Stomach (tissue), 9 donors: ENCODE data around the gene COLEC12. TPM values are rescaled to one million over a fixed set of nuclear protein-coding genes. Genes with fewer than 3 reads are reported as not detected.

Experiments
- DNase-seq, 2 donors: peaks; one replicate each; pipeline versions ENCODE4 v3.0.0 to v3.0.0-alpha.2; 2013 to 2019
- H3K27ac ChIP-seq, 5 donors: fragments of 200-600 bp in 4 of 5; sonication (generic) in 4 of 5; one replicate each; pipeline ENCODE4 v1.5.1; 2013 to 2019; ENCODE audit warnings: mild to moderate bottlenecking in 1 of 5, moderate library complexity in 1 of 5
- H3K27me3 ChIP-seq, 3 donors: fragments of 200-600 bp; sonication (generic); one replicate each; pipeline ENCODE4 v1.5.1; 2017 to 2019; ENCODE audit warnings: mixed run types in 1 of 3
- H3K36me3 ChIP-seq, 4 donors: fragments of 200-600 bp; sonication (generic); 1 replicate in 3 of 4; 2 replicates in 1 of 4; pipeline ENCODE4 v1.5.1; 2016 to 2019
- H3K4me1 ChIP-seq, 4 donors: fragments of 200-600 bp; sonication (generic); one replicate each; pipeline ENCODE4 v1.5.1; 2016 to 2019
- H3K4me3 ChIP-seq, 4 donors: fragments of 200-600 bp; sonication (generic) in 3 of 4; one replicate each; pipeline ENCODE4 v1.5.1; 2016 to 2019; ENCODE audit warnings: mild to moderate bottlenecking in 1 of 4
- H3K9me3 ChIP-seq, 4 donors: fragments of 200-600 bp; sonication (generic); one replicate each; pipeline ENCODE4 v1.5.1; 2016 to 2019
- CTCF ChIP-seq, 7 experiments: fragments of 450-650 bp in 4 of 7; fragments of 200-600 bp in 3 of 7; sonication (generic) in 3 of 7; IDR thresholded peaks; one replicate each; pipeline ENCODE4 v1.5.1; 2016 to 2019; ENCODE audit warnings: antibody characterized with exemption in 7 of 7, control low read depth in 2 of 7, mild to moderate bottlenecking in 1 of 7
- EP300 ChIP-seq: sonication (generic); formaldehyde crosslinking; IDR thresholded peaks from one replicate; pipeline ENCODE4 v1.6.1; 2017; ENCODE audit warnings: antibody characterized with exemption
- POLR2A ChIP-seq, 4 donors: fragments of 450-650 bp; IDR thresholded peaks; one replicate each; pipeline ENCODE4 v1.6.1; 2016; ENCODE audit warnings: antibody characterized with exemption in 4 of 4, control low read depth in 2 of 4, mild to moderate bottlenecking in 1 of 4, moderate library complexity in 1 of 4
- POLR2AphosphoS5 ChIP-seq, 3 donors: sonication (generic); formaldehyde crosslinking; IDR thresholded peaks; one replicate each; pipeline ENCODE4 v1.6.1; 2016; ENCODE audit warnings: antibody characterized with exemption in 3 of 3
- WGBS, 5 donors: extraction: QIAGEN DNeasy Blood & Tissue Kit in 3 of 5; methylation state at CpG; one replicate each; pipeline versions ENCODE4 v1.1.5 to v1.1.7; 2013 to 2018; 5-methylcytosine and 5-hydroxymethylcytosine counted together
- intact Hi-C: fragments of 100-400 bp; cut with DNase I; formaldehyde crosslinking; loops from one replicate; pipeline ENCODE4 v1.15.1; 2023; ENCODE audit warnings: low total_unique reads
- polyA plus RNA-seq, 3 donors: library from polyadenylated mRNA; stranded (reverse); fragments of 200-250 nt; gene quantifications; one replicate each; pipeline ENCODE4 v1.2.3, GENCODE V29; 2013
- total RNA-seq, 5 donors: library from RNA; depleted of rRNA; stranded (reverse); fragments of >200 nt; gene quantifications; one replicate each; pipeline versions ENCODE4 v1.1.0 to v1.2.3, GENCODE V29; 2014 to 2016
- donor health status: healthy with polysubstance abuse.
- donor health status: Bipolar disorder and iron deficiency.
- donor health status: healthy.

The COLEC12 gene
- total and polyA plus RNA-seq, 8 donors: 1.7 to 37.5 (median 5.6) TPM

- 83 to 90% (median 87%) methylated on average over 7 of the region's 7 CpGs for WGBS, 5 donors
- H3K36me3 ChIP-seq: no peaks in the 10 kb centered on the region
- no peak for DNase-seq
- H3K27me3 ChIP-seq: no peaks in the 10 kb centered on the region
- peaks cover 0 to 4% (median 0%) of the 10 kb centered on the region in 4 donors for H3K4me1 ChIP-seq
- no peaks in the 10 kb centered on the region for H3K9me3 ChIP-seq
- TF ChIP-seq POLR2A (IDR thresholded peaks at IDR 0.05) (no peak), CTCF (IDR thresholded peaks at IDR 0.05) (no peak)
- intact Hi-C loops: no loop called here
- H3K27ac ChIP-seq: no peak overlapping the region
- no peak overlapping the region for H3K4me3 ChIP-seq
These were observed 75.3 kb downstream of the COLEC12 start for GRCh38 chr18:425106-425745.

DNA sequence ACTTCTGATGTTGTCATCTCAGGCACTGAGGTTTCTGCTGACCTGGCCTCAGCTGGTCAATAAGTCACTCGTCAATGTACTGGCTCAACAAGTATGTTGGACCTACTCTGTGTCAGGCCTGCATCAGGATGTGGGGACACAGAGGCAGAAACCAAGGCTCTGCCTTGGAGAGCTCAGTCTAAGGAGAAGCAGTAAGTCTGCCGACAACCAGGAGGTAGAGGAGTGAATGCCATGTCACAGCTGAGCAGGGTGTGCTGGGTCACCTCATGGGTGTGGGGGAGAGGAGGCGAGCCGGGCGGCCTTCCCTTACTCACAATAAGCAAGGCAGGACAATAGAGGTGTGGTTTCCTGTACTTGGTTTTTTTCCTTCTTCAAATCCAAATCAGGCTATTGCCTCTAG is 75.8 kb downstream of the COLEC12 start:
- TF ChIP-seq POLR2A (IDR thresholded peaks at IDR 0.05): no peak
- TF ChIP-seq EP300: no peak
- no peak for TF ChIP-seq CTCF (IDR thresholded peaks at IDR 0.05)
- no peak for TF ChIP-seq POLR2AphosphoS5 (IDR thresholded peaks at IDR 0.05)
- 62 to 83% (median 72%) methylated on average over 5 of the region's 5 CpGs for WGBS, 5 donors
- Histone ChIP-seq H3K4me1 (peaks cover 0 to 4% (median 0%) of the 10 kb centered on the region in 4 donors), H3K27ac (no peak overlapping the region), H3K9me3 (no peaks in the 10 kb centered on the region), H3K4me3 (no peak overlapping the region), H3K36me3 (no peaks in the 10 kb centered on the region), H3K27me3 (no peaks in the 10 kb centered on the region)
- intact Hi-C loops: no loop called here
- DNase-seq: no peak

GRCh38 chr18:424071-424661 is 76.3 kb downstream of the COLEC12 start:
- H3K4me3 ChIP-seq: no peak overlapping the region
- 83 to 92% (median 88%) methylated on average over 7 of the region's 7 CpGs for WGBS, 5 donors
- no peaks in the 10 kb centered on the region for H3K36me3 ChIP-seq
- no peak overlapping the region for H3K27ac ChIP-seq
- intact Hi-C loops: no loop called here
- TF ChIP-seq POLR2AphosphoS5 (IDR thresholded peaks at IDR 0.05): no peak
- TF ChIP-seq CTCF (IDR thresholded peaks at IDR 0.05): no peak
- TF ChIP-seq POLR2A (IDR thresholded peaks at IDR 0.05): no peak
- no peak for TF ChIP-seq EP300
- no peaks in the 10 kb centered on the region for H3K9me3 ChIP-seq
- peaks cover 0 to 4% (median 0%) of the 10 kb centered on the region in 4 donors for H3K4me1 ChIP-seq
- peak in 1 of 2 donors; percentile 59 for DNase-seq
- H3K27me3 ChIP-seq: no peaks in the 10 kb centered on the region

GRCh38 chr18:422966-423365 is 77.5 kb downstream of the COLEC12 start:
- Histone ChIP-seq H3K27me3 (no peaks in the 10 kb centered on the region), H3K4me1 (peaks cover 0 to 4% (median 0%) of the 10 kb centered on the region in 4 donors), H3K4me3 (no peak overlapping the region), H3K27ac (no peak overlapping the region), H3K36me3 (no peaks in the 10 kb centered on the region), H3K9me3 (no peaks in the 10 kb centered on the region)
- intact Hi-C loops: no loop called here
- 66 to 84% (median 77%) methylated on average over 4 of the region's 4 CpGs for WGBS, 5 donors
- DNase-seq: no peak
- TF ChIP-seq POLR2A (IDR thresholded peaks at IDR 0.05) (no peak), CTCF (IDR thresholded peaks at IDR 0.05) (no peak), EP300 (no peak), POLR2AphosphoS5 (IDR thresholded peaks at IDR 0.05) (no peak)
